ENCODE results near the gene ZNF597.

The ZNF597 gene

GRCh38 chr16:3443108-3444031, at the start of gene ZNF597, which contains the start of gene NAA60:
TSS of gene ZNF597 (minus strand) at chr16:3443504. CDS start at chr16:3443153, 351 bp downstream.
TSS of gene NAA60 (plus strand) at chr16:3443680. CDS start at chr16:3476228, 32,548 bp downstream.
- DNase-seq (ENCODE audit: low read depth), result peak; percentile 94

- DNase-seq (ENCODE audit: low read depth), result no peak
These were observed 49.1 kb upstream of the ZNF597 start for GRCh38 chr16:3492356-3492755.

- no peak for DNase-seq (ENCODE audit: low read depth)
These were observed 47.8 kb upstream of the ZNF597 start for GRCh38 chr16:3490911-3491629.

- DNase-seq (ENCODE audit: low read depth), result no peak
These were observed 45.5 kb upstream of the ZNF597 start for GRCh38 chr16:3488801-3489200.

GRCh38 chr16:3487521-3488410, 44.5 kb upstream of the ZNF597 start:
- DNase-seq (ENCODE audit: low read depth), result no peak

GRCh38 chr16:3486506-3487215, 43.4 kb upstream of the ZNF597 start:
- no peak for DNase-seq (ENCODE audit: low read depth)

- DNase-seq (ENCODE audit: low read depth), result no peak
These were observed 42.7 kb upstream of the ZNF597 start for GRCh38 chr16:3485821-3486505.

GRCh38 chr16:3485097-3485745, 41.9 kb upstream of the ZNF597 start:
- no peak for DNase-seq (ENCODE audit: low read depth)

- DNase-seq (ENCODE audit: low read depth), result no peak
These were observed 41.2 kb upstream of the ZNF597 start for GRCh38 chr16:3484318-3485096.

GRCh38 chr16:3482659-3483241, 39.4 kb upstream of the ZNF597 start:
- no peak for DNase-seq (ENCODE audit: low read depth)

GRCh38 chr16:3481696-3482658, 38.7 kb upstream of the ZNF597 start:
- DNase-seq (ENCODE audit: low read depth), result no peak

GRCh38 chr16:3480901-3481695, 37.8 kb upstream of the ZNF597 start:
- no peak for DNase-seq (ENCODE audit: low read depth)

GRCh38 chr16:3479654-3480216, 36.4 kb upstream of the ZNF597 start:
- no peak for DNase-seq (ENCODE audit: low read depth)

GRCh38 chr16:3478242-3478925, 35.1 kb upstream of the ZNF597 start:
- DNase-seq (ENCODE audit: low read depth), result no peak

- no peak for DNase-seq (ENCODE audit: low read depth)
These were observed 33.1 kb upstream of the ZNF597 start for GRCh38 chr16:3476409-3476808.

Data from amniotic epithelial cell (primary cell).